AG08395 (cell line): ENCODE measurements around the gene PACSIN2.

ENCODE experiments used
- DNase-seq: peaks from one replicate; pipeline ENCODE4 v3.0.0; 2012; ENCODE audit warnings: mixed read lengths, low spot score

The PACSIN2 gene

GRCh38 chr22:42881982-42882656 is 132.8 kb downstream of the PACSIN2 start:
- no peak for DNase-seq

GRCh38 chr22:42881298-42881697 is 133.7 kb downstream of the PACSIN2 start:
- DNase-seq: no peak

GRCh38 chr22:42880815-42881214 is 134.1 kb downstream of the PACSIN2 start:
- no peak for DNase-seq

- no peak for DNase-seq
These were observed 135.5 kb downstream of the PACSIN2 start for GRCh38 chr22:42879371-42880021.

GRCh38 chr22:42878561-42879305 is 136.2 kb downstream of the PACSIN2 start:
- no peak for DNase-seq

- no peak for DNase-seq
These were observed 137.2 kb downstream of the PACSIN2 start for GRCh38 chr22:42877597-42878340.

GRCh38 chr22:42877158-42877557 is 137.8 kb downstream of the PACSIN2 start:
- no peak for DNase-seq

GRCh38 chr22:42876041-42876440 is 138.9 kb downstream of the PACSIN2 start:
- DNase-seq: no peak

- no peak for DNase-seq
These were observed 140.9 kb downstream of the PACSIN2 start for GRCh38 chr22:42874010-42874409.

GRCh38 chr22:42873356-42873755 is 141.6 kb downstream of the PACSIN2 start:
- DNase-seq: no peak

- no peak for DNase-seq
These were observed 142.1 kb downstream of the PACSIN2 start for GRCh38 chr22:42872821-42873220.

GRCh38 chr22:42871146-42872050 is 143.6 kb downstream of the PACSIN2 start:
- DNase-seq: no peak

GRCh38 chr22:42869888-42870480 is 145.0 kb downstream of the PACSIN2 start:
- no peak for DNase-seq

GRCh38 chr22:42869463-42869862 is 145.5 kb downstream of the PACSIN2 start:
- DNase-seq: no peak

- peak; percentile 8 for DNase-seq
These were observed 146.1 kb downstream of the PACSIN2 start for GRCh38 chr22:42868751-42869251.

GRCh38 chr22:42866100-42866499 is 148.8 kb downstream of the PACSIN2 start:
- no peak for DNase-seq

GRCh38 chr22:42865536-42865935 is 149.4 kb downstream of the PACSIN2 start:
- DNase-seq: no peak

- DNase-seq: peak; percentile 72
These were observed 151.5 kb downstream of the PACSIN2 start for GRCh38 chr22:42863349-42863961.

- no peak for DNase-seq
These were observed 152.8 kb downstream of the PACSIN2 start for GRCh38 chr22:42862045-42862734.

- no peak for DNase-seq
These were observed 154.0 kb downstream of the PACSIN2 start for GRCh38 chr22:42860968-42861367.
